HL-60/S4 treated with retinoic acid at 250 ng/mL for 4 days and 3 days (cell line): Measurements from ENCODE around the gene UNC50.

Experiments
- in situ Hi-C: fragments of 300-500 bp; cut with MboI; formaldehyde crosslinking; loops from 2 replicates; pipeline ENCODE4 v1.7.0; 2022; ENCODE audit warnings: low sequenced_read_pairs

The UNC50 gene

DNA sequence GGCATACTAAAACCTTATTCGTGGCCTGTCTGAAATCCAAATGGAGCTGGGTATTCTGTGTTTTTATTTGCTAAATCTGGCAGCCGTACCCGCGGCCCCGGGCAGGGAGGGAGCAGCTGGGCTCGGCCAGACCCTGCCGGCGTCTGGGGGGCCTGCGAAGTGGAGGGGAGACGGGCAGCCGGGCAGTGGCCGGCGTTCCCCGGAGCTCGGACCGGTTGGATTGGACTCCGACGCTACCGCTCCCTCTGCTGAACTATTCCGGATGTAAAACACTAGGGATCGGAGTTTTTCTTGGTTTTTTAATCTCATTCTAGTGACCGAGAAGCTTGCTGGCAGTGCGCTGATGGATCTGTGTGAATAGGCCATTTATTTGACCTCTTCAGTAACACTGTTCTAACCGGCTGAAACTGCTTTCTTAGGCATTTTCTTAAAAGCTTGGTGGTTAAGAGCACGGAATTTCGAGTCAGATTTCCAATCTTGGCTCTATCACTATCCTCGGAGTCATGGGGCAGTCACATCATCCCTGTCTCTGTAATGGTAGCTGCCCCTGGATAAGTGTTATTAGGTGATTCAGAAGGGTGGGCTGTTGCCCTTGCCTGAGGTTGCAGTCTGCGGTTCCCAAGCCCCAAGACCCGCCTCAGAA is 694 bp downstream of the UNC50 start:
- in situ Hi-C loops = no loop called here

DNA sequence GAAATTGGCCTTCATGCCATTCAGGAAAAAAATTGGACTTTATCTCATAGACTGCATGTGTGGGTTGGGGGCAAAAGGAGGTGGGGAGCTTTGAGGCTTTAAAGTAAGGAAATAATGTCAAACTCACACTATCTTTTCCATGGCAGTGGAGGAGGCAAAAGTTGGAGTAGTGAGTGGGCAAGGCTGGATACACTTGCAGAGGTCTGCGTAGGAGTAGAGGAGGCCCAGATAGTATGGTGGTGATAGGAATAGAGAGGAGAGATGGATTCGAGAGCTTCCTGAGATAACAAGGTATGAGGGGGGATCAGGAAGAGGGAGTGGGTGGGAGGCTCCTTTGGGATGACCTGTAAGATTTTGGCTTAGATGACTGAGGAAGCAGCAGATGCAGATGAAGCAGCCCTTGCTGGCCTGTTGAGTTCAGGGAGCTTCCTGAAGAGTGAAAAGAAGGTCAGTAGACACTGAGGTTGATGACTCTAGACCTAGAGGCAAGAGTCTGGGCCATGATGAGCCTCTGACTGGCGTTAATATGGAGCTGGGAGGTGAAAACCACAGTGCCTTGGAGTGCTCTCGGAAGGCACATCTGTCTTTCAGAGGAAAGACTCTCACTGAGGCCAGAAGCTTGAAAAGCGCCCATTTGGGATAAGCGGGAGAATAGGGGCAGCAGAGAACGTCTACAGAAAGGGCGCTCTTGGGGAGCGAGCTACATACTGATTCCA is 5.8 kb downstream of the UNC50 start:
- in situ Hi-C loops = no loop called here

DNA sequence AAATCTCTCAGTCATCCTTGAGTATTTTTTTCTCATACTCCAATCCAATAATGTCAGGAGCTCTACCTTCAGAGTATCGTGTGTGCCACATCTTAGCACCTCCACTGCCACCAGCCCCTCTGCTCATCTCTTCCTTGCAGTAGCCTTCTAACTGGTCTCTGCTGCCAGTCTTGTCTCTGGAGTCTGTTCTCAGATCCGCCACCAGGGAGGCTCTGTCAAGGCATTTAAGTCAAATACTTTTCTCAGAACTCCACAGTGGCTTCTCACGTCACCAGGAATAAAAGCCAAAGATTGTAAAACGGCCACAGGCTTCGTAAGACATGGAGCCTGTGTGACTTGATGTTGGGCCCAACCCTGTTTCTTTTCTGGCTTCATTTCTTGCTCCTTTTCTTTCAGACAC is 7.1 kb downstream of the UNC50 start:
- in situ Hi-C loops = no loop called here

DNA sequence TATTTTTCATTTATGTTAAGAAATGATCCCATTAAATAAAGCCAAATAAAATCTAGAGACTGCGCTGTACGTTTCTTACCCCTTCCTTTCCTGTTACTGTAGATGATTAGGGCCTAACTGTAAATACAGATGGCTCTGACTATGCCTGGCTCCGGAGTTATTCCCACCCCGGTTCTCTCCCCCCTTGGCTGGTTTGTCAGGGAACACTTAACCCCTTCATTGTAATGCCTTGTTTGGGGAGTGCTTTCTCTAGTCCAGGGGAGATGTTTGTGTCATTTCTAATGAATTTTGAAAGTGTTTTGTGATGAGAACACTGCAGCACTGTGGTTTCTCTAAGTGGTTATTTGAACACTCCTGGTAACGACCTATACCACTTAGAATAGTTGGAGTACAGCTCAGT is 8.8 kb downstream of the UNC50 start:
- in situ Hi-C loops = no loop called here

DNA sequence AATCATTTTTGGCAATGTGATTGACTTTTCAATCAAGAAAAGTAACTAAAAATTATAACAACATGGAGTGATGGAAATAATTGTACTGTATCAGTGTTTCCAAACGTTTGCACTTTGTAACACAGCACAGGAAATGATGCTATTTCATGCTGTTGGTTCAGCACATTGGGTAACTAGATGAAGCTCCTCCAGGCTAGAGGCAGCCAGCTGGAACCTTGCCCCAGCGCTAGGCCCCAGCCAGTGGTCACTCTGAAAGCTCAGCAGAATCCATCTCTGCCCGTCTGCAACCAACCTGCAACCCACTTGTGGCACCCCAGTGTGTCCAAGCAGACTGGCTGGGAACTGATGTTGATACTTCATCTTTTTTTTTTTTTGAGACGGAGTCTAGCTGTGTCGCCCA is 15.3 kb downstream of the UNC50 start:
- in situ Hi-C loops = no loop called here

DNA sequence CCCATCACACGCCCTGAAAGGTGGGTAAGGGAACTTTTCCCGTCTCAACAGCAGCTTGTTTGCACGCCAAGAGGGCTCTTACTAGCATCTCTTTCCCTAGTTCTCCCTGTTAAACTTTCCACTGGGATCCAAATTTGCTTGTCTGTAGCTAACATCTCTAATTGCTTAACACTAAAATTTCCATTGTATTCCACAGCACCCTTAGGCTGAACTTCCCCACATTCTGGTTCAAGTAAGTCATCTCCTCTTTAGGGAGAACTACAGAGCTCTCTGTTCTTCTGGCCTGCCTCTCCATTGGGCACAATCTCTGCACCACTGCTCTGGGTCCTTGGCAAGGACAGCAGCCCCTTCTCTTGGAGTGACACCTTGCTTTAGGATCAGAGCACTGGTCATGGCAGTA is 24.0 kb downstream of the UNC50 start:
- in situ Hi-C loops = no loop called here

DNA sequence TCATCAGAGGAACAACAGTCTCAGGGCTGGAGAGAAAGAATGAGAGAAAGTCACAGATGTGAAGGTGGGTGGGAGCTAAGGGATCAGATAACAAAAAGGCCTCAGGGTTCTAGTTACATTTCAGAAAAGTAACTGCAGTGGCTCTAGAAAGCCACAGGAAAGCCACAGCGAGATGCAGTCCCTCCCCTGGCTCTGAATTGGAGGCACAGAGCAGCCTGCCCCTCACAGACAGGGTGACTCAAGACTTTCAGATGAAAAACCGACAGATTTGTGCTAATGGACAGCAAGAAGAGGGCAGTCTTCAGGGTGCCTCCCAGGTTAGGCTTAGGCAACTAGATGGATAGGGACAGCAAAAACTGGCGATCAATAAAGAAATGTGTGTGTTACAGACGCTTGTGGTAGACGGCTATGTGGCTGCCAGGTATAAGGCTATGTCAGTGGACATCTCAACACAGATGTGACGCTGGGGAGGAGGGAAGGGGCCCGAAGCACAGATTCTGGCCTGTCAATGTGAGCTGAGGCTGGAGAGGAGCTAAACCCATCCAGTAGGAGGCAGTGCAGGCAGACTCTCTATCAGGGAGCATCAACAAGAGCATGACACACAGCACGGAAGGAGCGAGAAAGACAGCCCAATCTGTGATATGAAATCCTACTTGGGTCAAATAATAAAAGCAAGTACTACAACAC is 26.2 kb downstream of the UNC50 start:
- in situ Hi-C loops = no loop called here

DNA sequence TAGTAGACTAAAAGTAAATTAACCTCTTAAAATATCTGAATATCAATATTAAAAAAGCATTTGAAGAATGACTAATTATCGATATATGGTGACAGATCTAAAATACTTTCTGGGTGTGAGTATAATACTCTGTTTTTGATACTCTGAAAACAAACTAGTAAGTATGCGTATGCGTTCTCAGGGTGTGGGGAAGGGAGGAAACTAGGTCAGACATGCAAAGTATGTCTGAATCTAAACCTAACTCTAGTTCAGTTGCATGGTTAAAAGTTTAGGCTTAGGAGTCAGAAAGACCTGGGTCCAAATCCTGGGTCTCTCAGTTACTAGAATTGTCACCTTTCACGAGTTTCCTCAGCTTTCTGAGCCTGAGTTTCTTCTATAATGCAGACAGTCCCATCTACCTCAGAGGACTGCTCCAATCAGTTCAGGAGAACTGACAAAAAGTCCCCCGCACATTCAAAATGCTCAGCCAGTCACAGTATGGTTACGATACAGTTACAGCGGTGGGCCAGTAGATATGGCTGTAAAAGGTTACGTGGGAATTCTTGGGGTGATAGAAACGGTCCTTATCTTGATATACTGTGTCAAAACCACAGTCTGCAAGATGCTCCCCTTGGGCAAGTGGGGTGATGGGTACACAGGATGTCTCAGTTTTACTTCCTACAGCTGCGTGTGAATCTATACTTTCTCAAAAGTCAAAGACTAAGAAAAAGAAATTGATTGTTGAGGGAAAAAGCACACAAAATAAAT is 29.2 kb downstream of the UNC50 start:
- in situ Hi-C loops = no loop called here

DNA sequence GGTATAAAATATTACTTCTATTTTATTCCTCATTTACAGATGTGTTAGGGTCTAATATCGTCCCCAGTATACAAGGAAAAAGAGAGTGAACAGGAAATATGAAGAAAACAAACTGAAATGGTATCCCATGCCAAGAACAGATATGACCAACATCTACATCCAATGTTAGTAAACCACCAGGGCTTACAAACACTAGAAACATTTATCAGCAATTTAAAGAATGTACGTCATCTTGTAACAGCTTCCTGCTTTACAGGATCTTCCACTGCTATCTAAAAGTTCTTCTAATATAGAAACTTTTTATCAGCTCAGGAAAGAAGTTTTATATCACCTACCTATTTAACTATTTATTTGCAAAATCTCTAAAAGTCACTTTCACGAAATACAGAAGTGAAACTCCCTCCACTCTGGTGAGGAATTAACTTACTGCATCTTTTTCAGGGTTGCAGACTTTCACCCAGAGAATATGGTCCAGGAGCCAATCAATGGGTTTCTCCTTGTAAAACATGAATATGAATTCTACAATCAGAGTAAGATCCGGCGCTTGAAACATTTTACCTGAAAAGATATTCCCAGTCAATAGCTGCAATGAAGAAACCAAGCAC is 35.2 kb downstream of the UNC50 start:
- in situ Hi-C loops = no loop called here

DNA sequence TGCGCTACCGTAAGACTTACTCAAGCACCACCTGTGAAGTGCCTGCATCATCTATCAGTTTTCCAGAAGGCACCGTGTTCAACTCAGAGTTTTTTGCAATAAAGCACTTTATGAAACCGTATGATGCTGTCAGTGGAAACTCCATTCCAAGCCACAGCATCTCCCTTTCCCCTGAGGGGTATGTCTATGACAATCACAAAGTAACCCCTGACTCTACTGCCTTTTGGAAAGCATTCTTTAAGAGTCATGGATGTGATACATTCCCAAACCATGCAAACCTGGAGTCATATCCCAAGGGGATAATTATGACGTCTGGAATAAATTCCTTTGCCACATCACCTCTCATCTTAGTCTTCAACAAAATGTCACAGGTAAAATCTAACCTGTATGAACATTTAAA is 39.2 kb downstream of the UNC50 start:
- in situ Hi-C loops = no loop called here

DNA sequence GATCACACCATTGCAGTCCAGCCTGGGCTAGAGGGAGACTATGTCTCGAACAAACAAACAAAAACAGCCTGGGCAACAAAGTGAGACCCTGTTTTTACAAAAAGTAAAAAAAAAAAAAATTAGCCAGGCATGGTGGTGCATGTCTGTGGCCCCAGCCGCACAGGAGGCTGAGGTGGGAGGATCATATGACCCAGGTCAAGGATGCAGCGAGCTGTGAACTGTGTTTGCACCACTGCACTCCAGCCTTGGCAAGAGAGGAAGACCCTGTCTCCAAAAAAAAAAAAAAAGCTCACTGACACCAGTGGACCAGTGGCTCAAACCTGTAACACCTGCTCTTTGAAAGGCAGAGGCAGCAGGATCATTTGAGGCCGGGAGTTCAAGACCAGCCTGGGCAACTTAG is 40.1 kb downstream of the UNC50 start:
- in situ Hi-C loops = no loop called here

DNA sequence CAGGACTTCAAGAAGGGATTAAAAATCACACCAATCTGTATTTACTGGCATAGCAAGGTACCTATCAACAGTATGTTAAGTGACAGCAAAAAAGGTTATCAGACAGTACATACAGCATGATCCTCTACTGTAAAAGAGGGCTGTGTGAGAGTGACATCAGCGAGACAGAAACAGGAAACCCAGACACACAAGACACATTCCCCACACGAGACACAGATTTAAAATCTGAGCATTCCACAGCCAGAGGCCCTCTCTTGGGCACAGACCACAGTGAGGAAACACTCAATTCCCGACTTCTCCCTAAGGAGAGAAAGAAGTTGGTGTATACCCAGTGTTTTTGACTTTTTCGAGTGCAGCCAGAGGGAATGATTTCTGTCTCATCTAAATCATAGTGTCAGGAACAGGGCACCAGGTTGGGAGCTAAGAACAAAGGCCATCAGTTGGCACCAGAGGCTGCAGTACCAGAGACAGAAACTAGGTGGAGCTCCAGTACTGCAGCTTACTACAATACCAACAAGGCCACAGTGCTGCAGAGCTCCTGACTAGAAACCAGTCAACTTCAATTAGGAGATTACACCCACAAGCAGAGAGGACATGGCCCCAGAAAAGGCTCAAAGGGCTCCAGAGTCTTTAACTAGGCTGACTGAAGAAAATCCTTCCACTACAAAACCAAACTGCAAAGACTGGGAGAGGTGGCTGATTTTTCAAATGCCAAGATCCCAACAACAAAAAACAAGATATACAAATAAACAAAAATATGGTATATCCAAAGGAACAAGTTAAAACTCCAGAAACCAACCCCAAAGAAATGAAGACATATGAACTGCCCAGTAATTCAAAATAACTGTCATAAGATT is 41.0 kb downstream of the UNC50 start:
- in situ Hi-C loops = no loop called here

DNA sequence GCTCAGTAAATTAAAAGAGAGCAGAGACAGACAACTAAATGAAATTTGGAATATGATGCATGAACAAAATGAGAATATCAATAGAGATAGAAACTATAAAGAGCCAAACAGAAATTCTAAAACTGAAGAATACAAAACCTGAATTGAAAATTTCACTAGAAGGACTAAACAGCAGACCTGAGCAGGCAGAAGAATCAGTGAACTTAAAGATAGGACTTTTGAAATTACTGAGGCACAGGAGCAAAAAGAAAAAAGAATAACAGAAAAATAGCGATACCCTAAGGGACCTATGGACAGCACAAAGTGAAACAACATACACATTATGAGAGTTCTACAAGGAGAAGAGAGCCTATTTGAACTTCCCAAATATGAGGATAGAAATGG is 41.6 kb downstream of the UNC50 start:
- in situ Hi-C loops = loop anchor here (10.0 kb wide), 2 partner anchors 195 to 415 kb away; no protein-coding TSS in a partner anchor

DNA sequence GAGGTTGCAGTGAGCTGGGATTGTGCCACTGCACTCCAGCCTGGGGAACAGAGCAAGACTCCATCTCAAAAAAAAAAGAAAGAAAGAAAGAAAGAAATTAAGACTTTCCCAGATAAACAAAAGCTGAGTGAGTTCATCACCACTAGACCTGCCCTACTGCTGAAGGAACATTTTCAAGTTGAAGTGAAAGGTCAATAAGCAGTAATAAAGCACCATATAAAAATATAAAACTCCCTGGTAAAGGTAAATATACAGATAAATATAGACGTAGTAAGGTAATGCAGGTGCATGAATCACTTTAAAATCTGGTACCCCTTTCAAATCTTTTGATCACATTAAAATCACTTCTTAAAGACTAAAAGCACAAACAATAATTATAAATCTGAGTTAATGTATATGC is 42.6 kb downstream of the UNC50 start:
- in situ Hi-C loops = loop anchor here (10.0 kb wide), 2 partner anchors 194 to 414 kb away; no protein-coding TSS in a partner anchor

DNA sequence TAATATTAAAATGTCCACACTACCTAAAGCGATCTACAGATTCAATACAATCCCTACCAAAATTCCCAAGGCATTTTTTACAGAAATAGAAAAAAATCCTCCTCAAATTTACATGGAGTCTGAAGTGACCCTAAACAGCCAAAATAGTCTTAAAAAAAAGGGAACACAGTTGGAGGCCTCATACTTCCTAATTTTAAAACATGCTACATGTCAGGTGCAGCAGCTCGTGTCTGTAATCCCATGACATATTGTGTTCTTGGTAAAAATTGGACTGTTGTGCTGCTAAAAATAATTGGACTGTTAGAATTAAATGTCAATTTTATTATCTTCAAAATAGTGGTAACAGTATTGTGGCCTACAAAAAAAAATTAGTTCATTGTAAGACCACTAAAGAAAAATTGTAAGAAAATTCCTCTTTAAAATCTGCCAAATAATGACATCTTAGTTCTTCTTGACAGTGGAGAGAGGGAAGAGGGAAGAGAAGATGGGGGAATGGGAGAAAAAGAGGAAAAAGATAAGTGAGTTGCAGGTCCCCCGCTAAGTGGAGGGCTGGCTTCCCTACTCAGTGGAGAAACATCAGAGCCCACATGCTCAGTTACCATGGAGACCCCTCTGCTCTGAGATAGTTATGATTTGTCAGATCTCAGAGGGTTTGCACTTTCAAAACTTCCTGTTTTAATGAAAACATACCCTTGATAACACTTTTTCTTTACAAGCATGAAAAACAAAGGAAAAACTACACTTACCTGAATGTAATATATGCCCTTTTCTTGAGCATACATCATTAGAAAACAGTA is 46.5 kb downstream of the UNC50 start:
- in situ Hi-C loops = loop anchor here (10.0 kb wide), 2 partner anchors 190 to 410 kb away; no protein-coding TSS in a partner anchor

DNA sequence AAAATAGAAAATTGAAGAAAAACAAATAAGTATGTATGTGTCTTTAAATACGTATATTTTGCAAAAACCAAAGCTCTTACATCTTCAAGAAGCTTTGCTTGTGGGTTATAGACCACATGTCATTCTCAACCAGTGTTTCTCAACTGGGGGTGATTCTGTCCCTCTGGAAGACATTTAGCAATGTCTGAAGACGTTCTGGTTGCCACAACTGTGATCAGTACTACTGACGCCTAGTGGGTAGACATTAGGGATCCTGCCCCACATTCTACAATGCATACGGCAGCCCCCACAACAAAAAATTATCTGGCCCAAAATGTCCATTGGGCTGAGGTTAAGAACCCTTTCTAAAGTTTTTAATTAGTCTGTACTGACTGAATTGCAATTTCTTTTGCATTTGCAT is 48.4 kb downstream of the UNC50 start:
- in situ Hi-C loops = loop anchor here (10.0 kb wide), 2 partner anchors 188 to 408 kb away; no protein-coding TSS in a partner anchor

DNA sequence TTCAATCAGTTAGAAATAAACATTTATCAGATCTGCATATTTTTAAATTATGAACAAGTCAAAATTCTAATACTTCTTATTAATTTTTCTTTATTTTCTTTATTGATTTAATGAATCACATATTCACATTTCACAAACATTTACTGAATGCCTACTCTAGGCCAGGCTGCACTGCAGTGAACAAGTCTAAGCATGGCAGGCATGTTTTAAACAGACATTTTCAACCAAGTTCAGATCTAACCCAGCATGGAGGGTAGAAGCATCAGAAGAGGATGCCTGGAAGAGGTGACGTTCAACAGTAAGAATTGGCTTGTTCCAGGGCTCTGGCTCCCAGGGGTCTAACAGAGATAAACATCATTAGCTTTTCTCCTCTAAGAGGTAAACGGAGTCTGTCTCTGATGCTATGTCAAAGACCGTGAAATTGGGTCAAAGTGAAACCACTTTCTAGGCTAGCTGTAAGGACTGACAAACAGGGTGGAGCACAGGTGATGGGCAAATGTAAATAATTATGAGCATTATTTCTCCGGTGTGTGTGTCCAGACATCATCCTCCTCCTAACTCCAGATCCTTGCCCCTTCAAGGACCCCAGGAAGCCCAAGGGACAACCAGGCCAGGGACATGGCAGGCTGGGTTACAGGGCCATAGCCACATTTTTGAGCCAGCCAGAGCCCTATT is 50.6 kb downstream of the UNC50 start:
- in situ Hi-C loops = loop anchor here (10.0 kb wide), 2 partner anchors 186 to 406 kb away; no protein-coding TSS in a partner anchor

DNA sequence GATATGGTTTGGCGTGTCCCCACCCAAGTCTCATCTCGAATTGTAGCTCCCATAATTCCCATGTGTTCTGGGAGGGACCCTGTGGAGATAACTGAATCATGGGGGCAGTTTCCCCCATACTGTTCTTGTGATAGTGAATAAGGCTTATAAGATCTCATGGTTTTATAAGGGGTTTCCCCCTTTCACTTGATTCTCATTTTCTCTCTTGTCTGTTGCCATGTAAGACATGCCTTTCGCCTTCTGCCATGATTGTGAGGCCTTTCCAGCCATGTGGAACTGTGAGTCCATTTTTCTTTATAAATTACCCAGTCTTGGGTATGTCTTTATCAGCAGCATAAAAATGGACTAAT is 51.1 kb downstream of the UNC50 start:
- in situ Hi-C loops = loop anchor here (10.0 kb wide), 2 partner anchors 185 to 405 kb away; no protein-coding TSS in a partner anchor
